B cell (primary cell): ENCODE results near the gene TMEM109. TPM values are rescaled to one million over a fixed set of nuclear protein-coding genes. Genes with fewer than 3 reads are reported as not detected.

Experiments used
- ATAC-seq: fragments of 200-7000 bp; cut with Tn5 transposase; one replicate; pipeline ENCODE4 v1.10.0; 2021; ENCODE audit warnings: low read depth, mild to moderate bottlenecking, moderate number of reproducible peaks, moderate library complexity
- CTCF ChIA-PET: fragments of 350-600 bp; sonication (Branson Sonifier 250); formaldehyde crosslinking; loops from one replicate; lab custom pipeline; 2021; ENCODE audit warnings: antibody characterized with exemption, inconsistent platforms; lab: Charles Lee
- POLR2A ChIA-PET: fragments of 350-600 bp; sonication (Branson Sonifier 250); formaldehyde crosslinking; loops from one replicate; lab custom pipeline; 2021; ENCODE audit warnings: antibody characterized with exemption; lab: Charles Lee
- DNase-seq: peaks from one replicate; pipeline ENCODE4 v3.0.0; 2013
- H2AFZ ChIP-seq: 2 replicates; pipeline ENCODE4 v1.6.1; 2012; ENCODE audit warnings: mild to moderate bottlenecking, low read depth, low read length; ENCODE audit not compliant: insufficient read depth, poor library complexity, severe bottlenecking
- H3K27ac ChIP-seq, 2 donors: 1 replicate in 1 of 2; 2 replicates in 1 of 2; pipeline ENCODE4 v1.5.1; 2012 to 2013; ENCODE audit warnings: low read length in 2 of 2, mild to moderate bottlenecking in 2 of 2, moderate library complexity in 1 of 2
- H3K27me3 ChIP-seq, 4 experiments: fragments of 200-600 bp in 1 of 4; sonication (generic) in 1 of 4; replicated peaks in 1 of 4; 1 replicate in 2 of 4; 2 replicates in 2 of 4; pipeline versions ENCODE4 v1.6.1 to v1.7.0; 2013 to 2016; ENCODE audit warnings: low read length in 3 of 4, mild to moderate bottlenecking in 2 of 4, mixed read lengths in 1 of 4, moderate library complexity in 1 of 4; ENCODE audit not compliant: insufficient read depth in 4 of 4, control insufficient read depth in 3 of 4; ENCODE audit errors: control extremely low read depth in 1 of 4
- H3K36me3 ChIP-seq, 2 experiments: replicated peaks in 1 of 2; 1 replicate in 1 of 2; 2 replicates in 1 of 2; pipeline versions ENCODE4 v1.6.1 to v1.7.1; 2013; ENCODE audit warnings: low read length in 1 of 2; ENCODE audit not compliant: insufficient read depth in 2 of 2, control insufficient read depth in 1 of 2; ENCODE audit errors: control extremely low read depth in 1 of 2, extremely low read depth in 1 of 2
- H3K4me1 ChIP-seq, 2 donors: fragments of 200-600 bp in 1 of 2; sonication (generic) in 1 of 2; 1 replicate in 1 of 2; 2 replicates in 1 of 2; pipeline versions ENCODE4 v1.5.1 to v1.6.1; 2013 to 2017; ENCODE audit warnings: low read length in 2 of 2; ENCODE audit not compliant: control insufficient read depth in 2 of 2, insufficient read depth in 2 of 2
- H3K4me2 ChIP-seq: replicated peaks from 2 replicates; pipeline ENCODE3; 2012; ENCODE audit warnings: mild to moderate bottlenecking, low read depth, low read length; ENCODE audit not compliant: poor library complexity, severe bottlenecking
- H3K4me3 ChIP-seq, 5 experiments: fragments of 200-600 bp in 1 of 5; sonication (generic) in 1 of 5; 1 replicate in 3 of 5; 2 replicates in 2 of 5; pipeline versions ENCODE4 v1.5.1 to v1.7.0; 2011 to 2016; ENCODE audit warnings: low read length in 4 of 5, mild to moderate bottlenecking in 4 of 5, low read depth in 2 of 5, control low read depth in 1 of 5, moderate library complexity in 1 of 5; ENCODE audit not compliant: insufficient read depth in 1 of 5; ENCODE audit errors: control extremely low read depth in 1 of 5, extremely low read depth in 1 of 5
- H3K79me2 ChIP-seq: fragments of 200-600 bp; sonication (generic); one replicate; pipeline ENCODE4 v1.6.0; 2016; ENCODE audit warnings: low read length; ENCODE audit not compliant: control insufficient read depth, insufficient read depth
- H3K9ac ChIP-seq: fragments of 200-600 bp; sonication (generic); 2 replicates; pipeline ENCODE4 v1.6.1; 2017; ENCODE audit warnings: mild to moderate bottlenecking, low read length, moderate library complexity
- H3K9me3 ChIP-seq, 3 donors: one replicate each; pipeline versions ENCODE4 v1.6.1 to v1.7.1; 2013; ENCODE audit warnings: low read length in 2 of 3; ENCODE audit not compliant: control insufficient read depth in 2 of 3, insufficient read depth in 1 of 3; ENCODE audit errors: control extremely low read depth in 1 of 3
- H4K20me1 ChIP-seq: 2 replicates; pipeline ENCODE4 v1.6.0; 2012; ENCODE audit warnings: mild to moderate bottlenecking, low read length; ENCODE audit not compliant: insufficient read depth, control insufficient read depth, poor library complexity, severe bottlenecking
- H3K27ac Mint-ChIP-seq: one replicate; pipeline ENCODE4 v1.8.0; 2021; ENCODE audit warnings: mixed read lengths
- H3K27me3 Mint-ChIP-seq: one replicate; pipeline ENCODE4 v1.8.0; 2021; ENCODE audit warnings: mixed read lengths
- H3K4me1 Mint-ChIP-seq: one replicate; pipeline ENCODE4 v1.8.0; 2021; ENCODE audit warnings: mixed read lengths
- H3K4me3 Mint-ChIP-seq: one replicate; pipeline ENCODE4 v1.8.0; 2021; ENCODE audit warnings: mixed read lengths
- H3K9me3 Mint-ChIP-seq: one replicate; pipeline ENCODE4 v1.8.0; 2022; ENCODE audit warnings: mixed read lengths; ENCODE audit not compliant: insufficient read depth
- EZH2 ChIP-seq: IDR thresholded peaks from 2 replicates; pipeline ENCODE4 v1.6.1; 2012; ENCODE audit warnings: borderline replicate concordance, low read depth, mild to moderate bottlenecking, moderate library complexity, low read length; ENCODE audit not compliant: insufficient read depth, poor library complexity, severe bottlenecking
- WGBS: methylation state at CpG from one replicate; pipeline ENCODE4 v1.1.5; 2013; ENCODE audit warnings: missing lambda C conversion rate; ENCODE audit not compliant: insufficient coverage; 5-methylcytosine and 5-hydroxymethylcytosine counted together
- intact Hi-C: fragments of 100-400 bp; cut with micrococcal nuclease; formaldehyde crosslinking; loops from one replicate; pipeline ENCODE4 v1.10.0; 2022
- polyA plus RNA-seq: library from polyadenylated mRNA; depleted of rRNA; stranded (reverse); fragments of >200 nt; gene quantifications from 2 replicates; pipeline ENCODE4 v1.2.3, GENCODE V29; 2012
- total RNA-seq, 2 donors: library from RNA; stranded (reverse); fragments of 120-200 nt in 1 of 2; gene quantifications; 1 replicate in 1 of 2; 2 replicates in 1 of 2; pipeline versions ENCODE4 v1.2.3 to v1.2.4, GENCODE V29; 2013 to 2022
- TF ChIP-seq, protein P1 (sequence below): fragments of 200-600 bp; IDR thresholded peaks from one replicate; pipeline ENCODE4 v1.8.0; 2022; ENCODE audit warnings: antibody characterized with exemption, mild to moderate bottlenecking

The TMEM109 gene
- total and polyA plus RNA-seq, 2 donors (not counting 1 experiment from before 2014, with no cell fraction given) = 32.0 to 99.4 TPM

DNA sequence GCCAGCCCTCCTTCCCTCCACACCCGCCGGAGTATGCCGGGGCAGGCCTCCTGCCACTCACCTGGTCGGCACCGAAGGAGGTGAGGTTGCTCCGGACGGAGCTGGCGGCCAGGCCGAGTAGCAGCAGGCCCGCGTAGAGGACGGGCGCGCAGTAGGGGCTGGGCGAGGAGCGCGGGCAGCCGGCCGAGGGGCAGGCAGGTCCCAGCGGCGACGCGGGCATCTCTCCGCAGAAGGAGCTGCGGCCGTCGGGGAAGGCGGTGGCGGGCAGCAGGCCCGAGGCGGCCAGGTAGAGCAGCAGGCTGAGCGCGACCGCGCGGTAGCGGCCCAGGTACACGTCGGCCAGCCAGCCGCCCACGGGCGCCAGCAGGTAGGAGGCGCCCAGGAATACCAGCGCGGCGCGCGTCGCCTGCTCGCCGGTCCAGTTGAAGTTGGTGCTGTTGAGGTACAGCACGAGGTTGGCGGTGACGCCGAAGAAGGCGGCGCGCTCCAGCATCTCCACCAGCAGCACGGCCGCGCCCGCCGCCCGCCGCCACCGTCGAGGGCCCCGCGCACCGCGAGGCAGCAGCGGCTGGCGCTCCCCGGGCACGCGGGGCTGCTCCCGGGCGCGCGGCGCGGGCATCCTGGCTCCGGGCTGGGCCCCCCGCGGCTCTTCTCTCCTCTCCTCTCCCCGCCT, 37.1 kb downstream of the TMEM109 start:
- ChIA-PET CTCF (interaction anchor here (0.8 to 3.1 kb wide), 8 partner anchors 8 to 180 kb away, joined by 3 to 14 read pairs (median 6); no protein-coding TSS in a partner anchor), POLR2A (interaction anchor here (0.9 to 3.6 kb wide), 3 partner anchors 19 to 210 kb away, joined by 3 to 26 read pairs (median 5); partner anchors contain the start of gene TMEM109)
- Mint-ChIP-seq H3K27ac (peak overlapping the region; percentile 94), H3K4me1 (peaks cover 59% of the 10 kb centered on the region), H3K27me3 (no peaks in the 10 kb centered on the region), H3K4me3 (peak overlapping the region; percentile 90), H3K9me3 (no peaks in the 10 kb centered on the region)
- peak overlapping the region; percentile 91 for H2AFZ ChIP-seq
- TF ChIP-seq, protein P1, sequence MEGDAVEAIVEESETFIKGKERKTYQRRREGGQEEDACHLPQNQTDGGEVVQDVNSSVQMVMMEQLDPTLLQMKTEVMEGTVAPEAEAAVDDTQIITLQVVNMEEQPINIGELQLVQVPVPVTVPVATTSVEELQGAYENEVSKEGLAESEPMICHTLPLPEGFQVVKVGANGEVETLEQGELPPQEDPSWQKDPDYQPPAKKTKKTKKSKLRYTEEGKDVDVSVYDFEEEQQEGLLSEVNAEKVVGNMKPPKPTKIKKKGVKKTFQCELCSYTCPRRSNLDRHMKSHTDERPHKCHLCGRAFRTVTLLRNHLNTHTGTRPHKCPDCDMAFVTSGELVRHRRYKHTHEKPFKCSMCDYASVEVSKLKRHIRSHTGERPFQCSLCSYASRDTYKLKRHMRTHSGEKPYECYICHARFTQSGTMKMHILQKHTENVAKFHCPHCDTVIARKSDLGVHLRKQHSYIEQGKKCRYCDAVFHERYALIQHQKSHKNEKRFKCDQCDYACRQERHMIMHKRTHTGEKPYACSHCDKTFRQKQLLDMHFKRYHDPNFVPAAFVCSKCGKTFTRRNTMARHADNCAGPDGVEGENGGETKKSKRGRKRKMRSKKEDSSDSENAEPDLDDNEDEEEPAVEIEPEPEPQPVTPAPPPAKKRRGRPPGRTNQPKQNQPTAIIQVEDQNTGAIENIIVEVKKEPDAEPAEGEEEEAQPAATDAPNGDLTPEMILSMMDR = no peak
- TF ChIP-seq EZH2 = no peak
- peaks cover 4 to 18% of the 10 kb centered on the region in 2 experiments for H3K36me3 ChIP-seq
- peak overlapping the region; percentile 91 to 98 for H3K27ac ChIP-seq
- H4K20me1 ChIP-seq = peaks cover 39% of the 10 kb centered on the region
- WGBS = 7% methylated on average over 82 of the region's 86 CpGs
- H3K27me3 ChIP-seq = no peaks in the 10 kb centered on the region
- peak; percentile 73 for DNase-seq
- ATAC-seq = peak; percentile 11
- H3K4me2 ChIP-seq = peak overlapping the region; percentile 100
- intact Hi-C loops = loop anchor here (5.0 kb wide), 1 partner anchor 109 kb away; the partner anchor contains the start of gene CCDC86
- H3K9ac ChIP-seq = peak overlapping the region; percentile 88
- peak overlapping the region; percentile 15 to 99 (median 81) for H3K4me3 ChIP-seq
- H3K9me3 ChIP-seq = no peaks in the 10 kb centered on the region
- H3K79me2 ChIP-seq = peaks cover 61% of the 10 kb centered on the region
- peaks cover 48 to 60% of the 10 kb centered on the region in 2 donors for H3K4me1 ChIP-seq

DNA sequence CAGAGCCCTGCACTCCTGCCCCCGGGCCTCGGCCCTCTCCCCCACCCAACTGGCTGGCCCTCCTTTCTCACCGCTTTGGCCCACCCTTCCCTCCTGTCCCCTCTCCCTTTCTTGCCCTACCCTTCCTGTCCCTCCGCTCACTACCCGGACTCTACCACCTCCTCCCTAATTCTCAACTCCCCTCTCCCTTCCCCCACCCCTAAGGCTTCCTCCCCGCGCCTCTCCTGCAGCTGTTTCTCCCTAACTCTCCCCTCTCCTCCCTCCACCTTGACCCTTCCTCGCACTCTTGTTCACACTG, 37.6 kb downstream of the TMEM109 start:
- H3K9me3 Mint-ChIP-seq = no peaks in the 10 kb centered on the region

More for the DNA sequence above, 37.6 kb downstream of the TMEM109 start:
- ChIA-PET POLR2A (interaction anchor here (0.7 to 3.6 kb wide), 4 partner anchors 19 to 125 kb away, joined by 3 to 26 read pairs (median 11); partner anchors contain the start of gene TMEM109), CTCF (interaction anchor here (0.8 to 3.1 kb wide), 4 partner anchors 9 to 36 kb away, joined by 3 to 14 read pairs (median 4); no protein-coding TSS in a partner anchor)
- Histone ChIP-seq H3K79me2 (peaks cover 56% of the 10 kb centered on the region), H2AFZ (peak overlapping the region; percentile 91), H3K9me3 (no peaks in the 10 kb centered on the region), H3K36me3 (peaks cover 2 to 14% of the 10 kb centered on the region in 2 experiments), H3K9ac (peak overlapping the region; percentile 88), H4K20me1 (peaks cover 34% of the 10 kb centered on the region), H3K27me3 (no peaks in the 10 kb centered on the region), H3K27ac (peak overlapping the region; percentile 91 to 98), H3K4me1 (peaks cover 48 to 62% of the 10 kb centered on the region in 2 donors), H3K4me2 (peak overlapping the region; percentile 100), H3K4me3 (peak overlapping the region; percentile 53 to 99 (median 81))
- DNase-seq = no peak
- WGBS = 1% methylated on average over 8 of the region's 8 CpGs
- no peaks in the 10 kb centered on the region for H3K27me3 Mint-ChIP-seq
- H3K4me3 Mint-ChIP-seq = peak overlapping the region; percentile 90
- H3K27ac Mint-ChIP-seq = peak overlapping the region; percentile 94
- peaks cover 55% of the 10 kb centered on the region for H3K4me1 Mint-ChIP-seq
- intact Hi-C loops = loop anchor here (5.0 kb wide), 1 partner anchor 109 kb away; the partner anchor contains the start of gene CCDC86
- peak; percentile 8 for ATAC-seq
- no peak for TF ChIP-seq EZH2
- TF ChIP-seq, protein P1 = no peak
